IPS-NIHi7 (cell line): Measurements from ENCODE around the gene CTNNBL1.

Experiments used
- DNase-seq: peaks from one replicate; pipeline ENCODE4 v3.0.0; 2012; ENCODE audit warnings: mixed read lengths; ENCODE audit errors: extremely low spot score

The CTNNBL1 gene

DNA sequence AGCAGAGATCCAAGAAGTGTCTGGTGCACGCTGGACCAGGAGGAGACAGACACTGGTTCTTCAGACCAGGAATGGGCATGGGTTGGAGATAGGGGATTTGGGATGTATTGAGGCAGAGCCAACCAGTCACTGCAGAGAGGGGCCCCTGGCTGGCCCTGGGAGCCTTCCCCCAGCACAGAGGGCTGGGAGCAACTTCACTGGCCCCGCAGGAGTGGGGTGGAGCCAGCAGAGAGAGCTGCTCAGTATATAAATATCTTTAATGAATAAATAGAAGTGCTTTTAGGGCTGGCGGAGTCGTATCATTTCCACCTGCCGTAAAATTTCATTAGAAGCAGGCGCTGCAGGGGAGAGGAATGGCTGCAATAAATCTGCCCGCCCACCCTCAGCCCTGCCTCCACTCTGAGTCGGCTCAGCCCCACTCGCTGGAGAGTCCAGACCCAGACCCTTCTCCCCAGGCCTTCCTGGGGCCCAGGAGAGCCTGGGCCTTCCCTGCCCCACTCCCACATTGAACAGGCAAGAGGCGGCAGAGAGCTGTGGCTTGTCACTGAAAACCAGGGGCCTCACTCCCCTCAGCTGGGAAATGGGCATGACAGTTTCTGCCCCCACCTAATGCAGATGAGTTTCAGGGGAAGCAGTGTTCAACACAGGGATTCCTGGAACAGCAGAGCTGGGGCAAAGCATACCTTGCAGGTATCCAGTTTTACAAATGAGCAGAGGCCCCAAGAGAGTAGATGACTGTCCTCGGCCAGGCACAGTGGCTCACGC lies 185.2 kb downstream of the CTNNBL1 start:
- DNase-seq, result no peak

DNA sequence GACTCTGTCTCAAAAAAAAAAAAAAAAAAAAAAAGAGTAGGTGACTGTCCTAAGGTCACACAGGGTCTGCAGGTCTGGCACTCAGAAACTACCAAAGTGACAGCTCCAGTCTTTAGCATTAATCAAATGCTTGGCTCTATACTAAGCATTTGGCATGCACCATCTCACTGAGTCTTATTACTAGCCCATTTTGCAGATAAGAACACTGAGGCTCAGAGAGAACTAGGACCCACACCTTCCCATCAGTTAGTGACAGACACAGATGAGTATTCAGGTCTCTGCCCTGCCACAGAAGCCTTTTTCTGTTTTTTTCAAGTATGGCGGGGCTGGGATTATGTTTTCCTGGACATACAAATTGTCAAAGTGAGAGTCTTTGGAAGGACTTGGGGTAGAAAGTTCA lies 186.0 kb downstream of the CTNNBL1 start:
- DNase-seq, result no peak

DNA sequence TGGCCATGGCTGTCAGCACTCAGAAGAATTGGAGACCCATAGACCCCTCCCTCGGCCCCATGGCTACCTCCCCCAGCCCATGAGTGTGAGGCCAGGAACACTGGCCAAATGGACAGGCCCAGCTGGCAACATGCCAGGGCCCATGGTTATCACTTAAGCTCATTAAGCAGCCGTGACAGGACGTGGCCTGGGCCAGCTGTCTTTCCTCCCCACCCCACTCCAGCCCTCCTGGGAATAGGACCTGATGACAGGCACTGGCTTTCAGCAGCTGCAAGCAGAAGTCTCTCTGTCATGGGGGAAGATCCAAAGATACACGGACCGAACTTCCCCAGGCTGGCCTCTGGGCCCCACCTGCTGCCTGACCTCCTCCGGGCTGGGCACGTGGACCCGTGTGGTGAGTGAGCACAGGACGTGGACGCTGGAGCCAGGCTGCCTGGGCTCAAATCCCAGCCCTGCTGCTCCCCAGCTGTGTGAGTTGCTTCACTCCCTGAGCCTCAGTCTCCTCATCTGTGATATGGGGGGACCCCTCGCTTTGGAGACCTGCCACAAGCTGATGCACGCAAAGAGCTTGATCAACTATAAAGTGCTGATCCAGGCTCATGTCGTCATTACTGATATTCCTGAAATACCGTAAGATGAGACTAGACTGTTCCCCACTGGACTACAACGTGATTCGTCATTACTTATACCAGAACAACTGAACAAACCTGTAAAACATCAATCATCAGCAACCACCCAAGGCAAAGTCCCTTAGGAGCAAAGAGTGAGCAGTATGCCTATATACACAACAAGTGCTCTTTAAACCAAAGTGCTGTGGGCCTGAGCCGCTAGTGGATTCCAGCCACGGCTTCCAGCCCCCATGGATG lies 187.1 kb downstream of the CTNNBL1 start:
- no peak for DNase-seq

DNA sequence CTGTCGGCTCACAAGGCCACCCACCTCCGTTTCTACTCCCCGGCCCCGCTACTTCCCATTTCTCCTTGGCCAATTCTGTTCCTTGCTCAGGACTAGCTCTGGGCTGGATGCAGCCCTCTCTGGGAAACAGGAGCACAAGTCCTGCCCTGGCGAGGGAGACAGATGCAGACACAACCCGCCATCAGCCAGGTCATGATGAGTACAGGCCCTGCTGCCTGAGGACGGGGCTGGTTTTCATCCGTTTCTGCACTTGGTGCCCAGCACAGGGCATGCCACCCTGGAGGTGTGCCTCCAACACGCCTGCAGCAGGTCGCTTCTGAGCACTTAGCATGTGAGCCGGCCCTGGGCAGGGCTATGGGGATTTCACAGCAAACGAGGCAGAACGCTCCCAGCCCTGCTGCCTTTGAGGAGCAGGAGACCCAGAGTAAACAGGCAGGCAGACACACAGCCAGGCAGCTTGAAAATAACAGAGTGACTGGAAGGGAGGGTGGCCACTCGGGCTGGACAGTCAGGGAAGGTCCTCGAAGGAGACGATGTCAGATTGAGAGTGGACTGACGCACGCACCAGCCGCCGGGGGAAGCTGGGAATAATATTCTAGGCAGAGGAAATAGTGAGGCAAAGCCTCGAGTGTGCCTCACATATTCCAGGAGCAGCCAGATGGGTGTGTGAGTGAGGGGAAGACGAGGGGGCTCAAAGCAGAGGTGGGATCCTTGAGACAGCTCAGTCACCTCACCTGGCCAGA lies 187.9 kb downstream of the CTNNBL1 start:
- DNase-seq, result no peak

DNA sequence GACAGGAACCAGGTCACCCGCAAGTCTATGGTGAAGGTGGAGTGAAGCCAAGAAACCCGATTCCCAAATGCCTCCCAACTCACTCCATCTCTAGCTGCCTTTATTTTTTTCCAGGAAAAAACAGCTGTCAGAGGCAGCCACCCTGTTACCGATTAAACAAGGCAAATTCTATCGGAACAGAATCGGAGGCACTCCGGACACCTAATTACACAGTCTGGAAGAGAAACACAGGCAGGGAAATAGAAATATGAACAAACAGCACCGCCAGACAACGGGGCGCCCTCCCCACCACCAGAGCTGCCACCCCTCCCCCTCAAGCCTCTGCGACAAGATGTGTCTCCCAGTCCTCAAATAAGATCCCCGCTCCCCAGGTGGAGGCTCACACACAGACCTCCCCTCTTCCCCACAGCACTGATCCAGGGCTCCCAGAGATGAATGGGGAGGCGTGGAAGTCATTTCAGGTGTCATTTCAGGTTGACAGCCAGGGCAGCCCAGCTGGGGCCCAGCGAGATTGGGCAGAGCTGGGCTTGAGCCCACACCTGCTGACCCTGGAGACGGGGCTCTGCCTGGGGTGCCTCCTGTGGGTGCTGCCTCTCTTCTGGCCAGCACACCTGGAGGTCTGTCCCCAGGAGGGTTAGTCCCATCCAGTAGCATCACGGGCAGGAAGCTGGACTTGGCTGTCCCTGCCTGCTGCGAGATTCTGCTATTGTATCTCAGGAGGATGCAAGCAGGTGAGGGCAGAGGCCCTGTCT lies 189.3 kb downstream of the CTNNBL1 start:
- no peak for DNase-seq

DNA sequence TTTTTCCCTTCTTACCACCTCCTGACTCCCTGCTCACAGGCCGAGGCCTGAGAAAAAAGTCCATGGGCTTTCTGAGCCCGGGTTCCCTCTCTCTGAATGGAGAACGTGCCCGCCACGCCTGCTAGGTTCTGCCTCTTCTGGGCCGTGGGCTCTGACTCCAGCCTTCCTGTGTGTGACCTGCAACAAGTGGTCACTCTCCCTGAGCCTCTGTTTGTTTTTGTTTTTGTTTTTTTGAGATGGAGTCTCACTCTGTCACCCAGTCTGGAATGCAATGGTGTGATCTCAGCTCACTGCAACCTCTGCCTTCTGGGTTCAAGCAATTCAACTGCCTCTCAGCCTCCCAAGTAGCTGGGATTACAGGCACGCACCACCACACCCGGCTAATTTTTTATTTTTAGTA lies 191.2 kb downstream of the CTNNBL1 start:
- no peak for DNase-seq

DNA sequence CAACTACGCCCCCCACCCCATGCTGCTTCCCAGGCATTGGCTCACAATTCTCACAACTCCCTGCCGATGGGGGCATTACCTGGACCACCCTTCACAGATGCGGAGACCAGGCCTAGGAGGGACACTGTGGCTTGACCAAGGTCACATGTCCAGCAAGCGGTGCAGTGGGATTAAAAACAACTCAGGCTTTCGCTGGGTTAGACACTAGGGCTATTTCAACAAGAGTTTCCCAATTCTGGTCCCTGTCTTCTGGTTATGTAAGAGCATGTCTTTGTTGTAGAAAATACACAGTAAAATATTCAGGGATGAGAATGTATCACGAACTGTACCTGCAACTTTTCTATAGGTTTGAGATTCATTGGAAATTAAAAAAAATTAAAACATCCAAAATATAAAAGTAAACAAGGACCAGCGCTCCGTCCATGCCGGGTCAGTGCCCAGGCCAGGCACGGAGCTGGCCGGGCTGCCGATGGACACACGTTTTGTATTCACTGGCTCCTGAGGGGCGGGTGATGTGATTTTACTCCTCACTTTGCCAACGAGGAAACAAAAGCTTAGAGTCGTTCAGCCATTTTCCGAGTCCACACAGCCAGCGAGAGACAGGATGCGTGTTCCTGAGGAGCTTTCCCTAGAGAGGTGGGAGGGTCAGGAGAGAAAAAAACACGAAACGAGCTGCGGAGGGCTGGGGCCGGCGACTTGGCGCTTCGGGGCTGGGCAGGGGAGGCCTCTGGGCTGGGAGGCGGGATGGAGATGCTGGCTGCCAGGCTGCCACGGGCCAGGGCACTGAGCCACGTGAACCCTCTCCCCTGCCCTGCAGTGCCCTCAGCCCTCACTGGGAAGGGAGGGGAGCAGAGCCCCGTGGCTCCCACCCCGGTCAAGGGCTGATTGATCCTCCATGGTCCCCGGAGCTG lies 192.0 kb downstream of the CTNNBL1 start:
- DNase-seq, result no peak

DNA sequence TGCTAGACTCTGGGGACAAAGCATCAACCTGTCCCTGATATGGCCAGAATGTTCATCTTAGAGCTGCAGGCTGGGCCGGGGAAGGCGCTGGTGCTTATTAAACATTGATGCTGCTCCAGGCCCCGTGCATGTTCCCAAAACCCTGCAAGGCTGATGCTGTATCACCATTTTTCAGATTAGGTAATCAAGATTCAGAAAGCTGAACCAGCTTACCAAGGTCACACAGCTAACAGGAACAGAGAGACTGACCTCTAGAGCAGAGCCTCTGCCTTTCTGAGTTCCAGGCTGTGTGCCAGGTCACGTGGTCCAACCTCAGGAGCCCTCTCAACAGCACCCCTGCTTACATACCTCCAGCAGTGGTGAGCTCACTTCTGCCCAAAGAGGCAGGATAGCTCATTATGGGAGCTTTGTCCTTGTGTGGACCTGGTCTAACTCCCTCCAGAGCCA lies 193.0 kb downstream of the CTNNBL1 start:
- no peak for DNase-seq

DNA sequence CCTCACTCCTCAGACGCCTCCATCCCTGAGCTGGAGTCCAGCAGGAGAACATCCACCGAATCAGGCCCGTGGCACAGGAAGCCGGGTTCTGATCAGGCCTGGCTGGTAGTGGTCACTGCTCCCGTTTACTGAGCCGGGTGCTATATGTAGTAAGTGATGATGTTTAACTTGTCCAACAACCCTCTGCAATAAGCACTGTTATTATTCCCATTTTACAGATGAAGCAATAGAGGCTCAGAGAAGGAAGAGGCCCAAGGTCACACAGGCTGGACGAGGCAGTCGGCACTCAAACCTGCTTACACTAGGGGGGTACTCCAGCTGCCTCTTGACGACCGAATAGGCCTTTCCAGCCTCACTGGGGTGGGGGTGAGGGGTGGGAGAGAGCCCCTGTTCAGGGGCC lies 194.8 kb downstream of the CTNNBL1 start:
- no peak for DNase-seq

DNA sequence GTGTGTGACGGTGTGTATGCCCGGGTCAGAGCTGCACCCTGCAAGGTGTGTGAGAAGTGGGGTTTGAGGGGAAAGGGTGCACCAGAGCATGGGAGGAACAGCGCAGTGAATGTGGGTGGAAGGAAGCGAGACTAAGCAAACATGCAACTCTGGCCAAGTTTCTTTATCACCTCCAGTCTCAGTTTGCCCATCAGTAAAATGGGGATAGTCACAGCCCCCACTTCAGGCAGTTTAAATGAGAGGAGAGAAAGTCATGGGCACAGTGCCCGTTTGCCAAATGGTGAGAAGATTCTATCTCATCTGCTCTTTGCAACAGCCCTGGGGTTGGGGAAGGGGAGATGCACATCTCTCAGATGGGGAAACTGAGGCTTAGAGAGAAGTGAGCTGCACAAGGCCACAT lies 196.3 kb downstream of the CTNNBL1 start:
- DNase-seq, result no peak

DNA sequence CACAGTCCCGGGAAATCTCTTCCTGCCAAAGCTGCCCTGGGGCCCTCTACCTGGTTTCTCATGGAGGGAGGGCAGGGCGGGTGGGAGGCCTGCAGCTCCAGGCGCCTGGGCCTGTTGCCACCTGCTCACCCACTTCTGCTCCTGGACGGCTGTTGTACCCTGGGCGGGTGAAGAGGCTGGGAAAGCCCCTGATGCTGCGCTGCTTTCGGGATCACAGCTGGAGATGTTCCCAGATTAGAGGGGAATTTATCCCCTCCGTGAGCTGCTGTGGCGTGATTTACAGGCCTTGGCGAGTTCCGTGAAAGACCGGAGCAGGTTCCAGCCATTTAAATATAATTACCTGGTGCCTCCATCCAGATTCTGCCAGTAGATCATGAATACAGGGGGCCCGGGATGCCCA lies 196.8 kb downstream of the CTNNBL1 start:
- no peak for DNase-seq

DNA sequence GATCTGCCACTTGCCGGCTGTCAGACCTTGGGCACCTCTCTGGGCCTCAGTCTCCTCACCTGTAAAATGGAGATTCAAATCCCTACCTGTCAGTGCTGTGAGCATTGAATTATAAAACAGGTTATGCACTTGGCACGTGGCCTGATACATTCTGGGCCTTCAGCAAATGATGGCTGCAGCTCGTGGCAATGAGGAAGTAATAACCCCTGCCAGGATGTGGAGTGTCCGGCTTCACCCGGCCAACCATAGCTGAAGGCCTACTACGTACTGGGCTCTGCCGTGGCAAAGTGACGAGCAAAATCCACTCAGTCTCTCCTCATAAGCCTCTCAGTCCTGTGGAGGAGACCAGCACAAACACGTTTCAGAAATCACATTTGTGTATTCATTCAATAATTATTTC lies 198.2 kb downstream of the CTNNBL1 start:
- no peak for DNase-seq

DNA sequence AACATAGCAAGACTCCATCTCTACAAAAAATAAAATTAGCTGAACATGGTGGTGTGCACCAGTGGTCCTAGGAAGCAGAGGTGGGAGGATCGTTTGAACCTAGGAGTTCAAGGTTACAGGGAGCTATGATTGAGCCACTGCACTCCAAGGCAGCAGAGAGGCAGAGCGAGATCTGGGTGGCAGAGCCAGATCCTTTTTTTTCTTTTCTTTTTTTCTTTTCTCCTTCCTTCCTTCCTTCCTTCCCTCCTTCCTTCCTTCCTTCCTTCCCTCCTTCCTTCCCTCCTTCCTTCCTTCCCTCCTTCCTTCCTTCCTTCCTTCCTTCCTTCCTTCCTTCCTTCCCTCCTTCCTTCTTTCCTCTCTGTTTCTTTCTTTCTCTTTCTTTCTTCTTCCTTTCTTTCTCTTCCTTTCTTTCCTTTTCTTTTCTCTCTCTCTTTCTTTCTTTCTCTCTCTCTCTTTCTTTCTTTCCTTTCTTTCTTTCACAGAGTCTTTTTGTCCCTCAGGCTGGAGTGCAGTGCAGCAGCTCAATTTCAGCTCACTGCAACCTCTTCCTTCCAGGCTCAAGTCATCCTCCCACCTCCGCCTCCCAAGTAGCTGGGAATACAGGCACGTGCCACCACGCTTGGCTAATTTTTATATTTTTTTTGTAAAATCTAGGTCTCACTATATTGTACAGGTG lies 199.9 kb downstream of the CTNNBL1 start:
- no peak for DNase-seq

DNA sequence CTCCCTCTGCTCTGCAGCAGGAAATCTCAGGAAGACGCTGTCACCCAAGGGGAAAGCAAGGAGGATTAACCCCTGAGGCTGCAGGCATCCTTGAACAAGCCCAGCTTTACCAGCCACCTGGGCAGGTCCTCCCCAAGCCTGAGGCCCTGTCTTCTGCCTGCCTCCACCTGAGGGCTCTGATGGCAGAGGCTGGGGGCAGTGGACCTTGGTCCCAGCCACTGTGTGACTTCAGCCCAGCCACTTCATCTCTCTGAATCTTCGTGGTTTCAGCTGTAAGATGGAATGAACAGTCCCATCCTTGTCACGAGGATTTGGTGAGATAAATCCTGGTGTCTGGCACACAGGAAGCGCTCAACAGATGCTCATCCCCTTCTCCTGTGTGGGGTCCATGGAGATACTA lies 200.6 kb downstream of the CTNNBL1 start:
- DNase-seq, result no peak

DNA sequence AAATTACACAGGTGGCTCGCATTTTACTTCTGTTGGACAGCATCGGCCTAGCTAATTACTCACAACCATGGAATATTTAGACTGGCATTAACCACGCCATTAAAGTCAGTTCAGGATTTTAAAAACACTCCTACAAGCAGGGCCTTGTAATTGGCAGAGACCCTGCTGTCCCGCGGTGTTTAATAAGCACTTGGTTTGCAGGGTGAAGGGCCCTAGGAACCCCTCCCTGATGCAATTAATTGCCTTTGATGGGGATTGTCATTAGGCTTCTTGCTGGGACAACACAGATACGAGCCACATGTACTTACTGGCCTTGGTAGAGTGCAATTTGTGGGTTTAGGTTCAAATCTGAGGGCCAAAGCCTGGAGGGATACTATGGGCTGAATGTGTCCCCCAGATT lies 201.3 kb downstream of the CTNNBL1 start:
- DNase-seq, result no peak

DNA sequence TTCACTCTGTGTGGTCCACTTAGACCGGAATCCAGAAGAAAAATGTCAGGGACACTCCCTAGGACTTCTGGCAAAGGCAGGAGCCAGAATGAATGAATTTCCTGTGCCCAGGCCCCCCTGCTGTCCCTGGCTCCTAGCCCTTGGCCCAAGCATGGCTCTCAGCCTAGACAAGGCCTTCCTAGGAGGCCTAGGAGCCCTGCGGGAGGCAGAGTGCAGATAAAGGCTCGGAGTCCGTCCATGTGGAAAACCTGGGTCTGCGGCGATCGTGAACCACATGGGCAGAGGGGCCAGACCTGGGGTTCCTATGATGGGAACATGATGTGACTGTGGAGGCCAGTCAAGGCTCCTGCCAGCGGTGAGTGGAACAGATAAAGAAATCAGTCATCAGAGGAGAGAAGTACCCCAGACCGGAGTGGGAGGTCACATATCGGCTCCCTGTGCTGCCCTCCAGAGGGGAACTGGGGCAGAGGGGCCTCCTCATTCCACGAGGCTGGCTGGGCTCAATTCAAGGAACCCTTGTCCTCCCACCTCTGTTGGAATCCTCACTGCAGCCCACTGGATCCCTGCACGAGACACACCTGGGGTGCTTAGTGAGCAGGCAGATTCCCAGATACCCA lies 203.2 kb downstream of the CTNNBL1 start:
- DNase-seq, result peak; percentile 79

DNA sequence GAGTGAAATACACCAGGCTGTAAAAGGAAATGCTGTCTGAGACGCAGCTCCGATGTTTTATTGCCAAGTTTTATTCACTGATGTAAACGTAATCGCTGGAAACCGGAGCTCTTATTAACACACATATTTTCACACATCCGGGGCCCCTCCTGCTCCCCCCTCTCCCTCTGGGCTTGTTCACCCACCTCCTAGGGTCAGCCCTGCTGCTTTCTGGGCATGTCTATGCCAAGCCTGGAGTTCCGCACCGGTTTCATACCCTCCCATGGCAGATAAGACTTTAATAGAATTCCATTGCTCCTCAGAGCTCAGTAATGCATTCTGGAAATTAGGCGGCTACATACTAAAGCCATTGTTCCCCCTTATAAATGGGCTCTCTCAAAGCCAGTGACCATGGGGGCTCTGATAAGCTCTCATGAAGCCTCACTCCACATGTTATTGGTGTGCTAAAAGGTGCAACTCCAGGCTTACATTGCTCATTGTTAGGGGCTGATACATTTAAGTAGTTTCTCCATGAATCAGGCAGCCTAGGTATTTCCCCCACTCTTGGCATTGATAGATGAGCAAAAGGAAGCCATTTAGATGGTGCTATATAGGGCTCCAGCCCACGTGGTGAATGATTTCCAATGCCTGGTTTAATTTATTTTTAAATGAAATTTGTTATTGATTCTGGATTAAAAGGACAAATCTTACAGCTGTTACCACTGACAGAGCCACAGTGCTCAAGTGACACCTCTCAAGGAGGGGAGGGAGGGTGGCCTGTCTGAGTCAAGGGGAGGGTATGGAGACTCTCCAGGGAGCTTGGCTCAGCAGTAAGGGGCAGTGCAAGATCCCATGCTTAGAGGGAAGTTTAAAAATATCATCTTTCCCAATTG lies 204.6 kb downstream of the CTNNBL1 start:
- DNase-seq, result no peak
